Activated naive CD8-positive, alpha-beta T cell (primary cell): Measurements from ENCODE around the gene CCR8.
A peak's percentile ranks its signal among the peaks of the same experiment; 100 is the strongest.

ENCODE experiments used
- H3K27ac Mint-ChIP-seq: one replicate; pipeline ENCODE4 v1.8.0; 2021; ENCODE audit warnings: mixed read lengths
- H3K27me3 Mint-ChIP-seq: one replicate; pipeline ENCODE4 v1.8.0; 2021; ENCODE audit warnings: mixed read lengths
- H3K36me3 Mint-ChIP-seq: one replicate; pipeline ENCODE4 v1.8.0; 2021; ENCODE audit warnings: mixed read lengths
- H3K4me1 Mint-ChIP-seq: one replicate; pipeline ENCODE4 v1.8.0; 2021; ENCODE audit warnings: low read depth, mixed read lengths
- H3K4me3 Mint-ChIP-seq: one replicate; pipeline ENCODE4 v1.8.0; 2021; ENCODE audit warnings: mild to moderate bottlenecking, mixed read lengths
- H3K9me3 Mint-ChIP-seq: one replicate; pipeline ENCODE4 v1.8.0; 2021; ENCODE audit warnings: low read depth, mixed read lengths

The CCR8 gene, protein sequence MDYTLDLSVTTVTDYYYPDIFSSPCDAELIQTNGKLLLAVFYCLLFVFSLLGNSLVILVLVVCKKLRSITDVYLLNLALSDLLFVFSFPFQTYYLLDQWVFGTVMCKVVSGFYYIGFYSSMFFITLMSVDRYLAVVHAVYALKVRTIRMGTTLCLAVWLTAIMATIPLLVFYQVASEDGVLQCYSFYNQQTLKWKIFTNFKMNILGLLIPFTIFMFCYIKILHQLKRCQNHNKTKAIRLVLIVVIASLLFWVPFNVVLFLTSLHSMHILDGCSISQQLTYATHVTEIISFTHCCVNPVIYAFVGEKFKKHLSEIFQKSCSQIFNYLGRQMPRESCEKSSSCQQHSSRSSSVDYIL

GRCh38 chr3:39329493-39329892 lies at the start of gene CCR8:
CCR8 (plus strand) TSS chr3:39329709; CDS start chr3:39332332, 2,623 bp downstream.
- peak within 1 kb of the TSS; percentile 64 for H3K27ac Mint-ChIP-seq
- no peaks in the 10 kb centered on the region for H3K27me3 Mint-ChIP-seq
- peak within 1 kb of the TSS; percentile 72 for H3K4me3 Mint-ChIP-seq
- peaks cover 18% of the 10 kb centered on the region for H3K4me1 Mint-ChIP-seq
- H3K36me3 Mint-ChIP-seq: peaks cover 13% of the 10 kb centered on the region
- no peaks in the 10 kb centered on the region for H3K9me3 Mint-ChIP-seq

- H3K4me3 Mint-ChIP-seq: no peak within 1 kb of the TSS
- H3K27ac Mint-ChIP-seq: no peak within 1 kb of the TSS
- H3K36me3 Mint-ChIP-seq: no peaks in the 10 kb centered on the region
- peaks cover 1% of the 10 kb centered on the region for H3K27me3 Mint-ChIP-seq
- peaks cover 5% of the 10 kb centered on the region for H3K4me1 Mint-ChIP-seq
- H3K9me3 Mint-ChIP-seq: no peaks in the 10 kb centered on the region
These were observed 49.6 kb upstream of the CCR8 start, which contains the start of gene CX3CR1 for GRCh38 chr3:39279745-39280517. CX3CR1 (minus strand) TSS chr3:39280036; CDS start chr3:39266509, 13,527 bp downstream.

DNA sequence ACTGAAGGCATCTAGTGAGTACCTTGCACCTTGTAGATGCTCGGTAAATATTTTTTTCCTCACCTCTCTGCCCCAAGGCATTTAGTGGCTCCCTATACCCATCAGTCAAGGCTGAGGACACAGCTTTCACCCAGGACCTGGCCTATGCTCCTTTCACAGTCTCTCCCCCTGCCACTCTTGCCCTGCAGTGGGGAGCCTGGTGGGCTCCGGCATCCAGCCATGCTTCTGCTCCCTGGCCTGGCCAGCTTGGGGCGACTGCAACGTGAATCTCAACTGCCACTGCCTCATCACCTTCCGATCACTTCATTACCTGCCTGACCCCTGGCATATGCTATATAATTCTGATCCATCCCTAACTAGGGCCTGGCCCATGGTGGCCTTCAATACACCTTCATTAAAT lies 48.9 kb upstream of the CCR8 start:
- H3K4me1 Mint-ChIP-seq: peaks cover 5% of the 10 kb centered on the region
- H3K27me3 Mint-ChIP-seq: peaks cover 1% of the 10 kb centered on the region
- H3K36me3 Mint-ChIP-seq: no peaks in the 10 kb centered on the region
- H3K27ac Mint-ChIP-seq: no peak overlapping the region
- H3K4me3 Mint-ChIP-seq: no peak overlapping the region
- H3K9me3 Mint-ChIP-seq: no peaks in the 10 kb centered on the region

- Mint-ChIP-seq H3K36me3 (no peaks in the 10 kb centered on the region), H3K4me3 (no peak overlapping the region), H3K4me1 (peaks cover 5% of the 10 kb centered on the region), H3K27me3 (peaks cover 1% of the 10 kb centered on the region), H3K27ac (no peak overlapping the region), H3K9me3 (no peaks in the 10 kb centered on the region)
These were observed 48.0 kb upstream of the CCR8 start for GRCh38 chr3:39281533-39281932.

DNA sequence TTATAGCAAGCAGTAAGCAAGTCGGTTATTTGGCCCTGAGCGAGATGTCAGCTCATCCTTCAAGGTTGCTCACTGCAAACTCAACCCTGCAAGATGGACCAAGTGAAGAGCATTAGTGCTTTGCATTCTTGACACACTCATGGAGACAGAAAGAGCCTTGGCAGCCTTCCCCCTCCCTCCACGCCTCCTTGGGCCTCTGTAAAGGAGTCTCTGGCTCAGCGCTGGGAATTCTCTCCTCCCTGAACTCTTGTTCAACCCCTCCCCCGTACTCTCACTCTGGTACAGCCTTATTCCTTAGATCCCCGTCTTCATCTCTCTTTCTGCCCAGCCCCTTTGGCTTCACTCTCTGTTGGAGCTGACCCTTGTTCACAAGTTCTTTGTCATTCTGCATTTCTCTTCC lies 47.5 kb upstream of the CCR8 start:
- no peaks in the 10 kb centered on the region for H3K36me3 Mint-ChIP-seq
- peaks cover 5% of the 10 kb centered on the region for H3K4me1 Mint-ChIP-seq
- H3K27me3 Mint-ChIP-seq: no peaks in the 10 kb centered on the region
- H3K9me3 Mint-ChIP-seq: no peaks in the 10 kb centered on the region
- H3K4me3 Mint-ChIP-seq: no peak overlapping the region
- no peak overlapping the region for H3K27ac Mint-ChIP-seq

DNA sequence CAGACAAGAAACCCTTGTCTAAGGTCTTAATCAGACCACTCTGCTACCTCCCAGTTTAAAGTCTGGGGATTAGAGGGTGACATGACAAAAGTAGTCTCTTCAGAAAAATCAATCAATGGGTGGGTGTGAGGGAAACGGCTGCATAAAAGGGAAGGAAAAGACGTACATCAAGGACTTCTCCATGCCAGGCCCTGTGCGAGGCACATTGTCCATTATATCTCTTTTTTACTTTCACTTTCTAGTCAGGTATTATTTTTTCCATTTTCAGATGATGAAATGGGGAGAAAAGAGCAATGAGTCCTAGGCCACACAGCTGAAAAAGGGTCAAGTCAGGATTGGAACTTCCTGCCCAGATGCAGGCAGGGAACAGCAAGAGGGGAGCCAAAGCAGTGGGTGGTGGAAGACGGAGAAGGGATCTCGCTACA lies 45.0 kb upstream of the CCR8 start:
- H3K4me3 Mint-ChIP-seq: no peak overlapping the region
- no peaks in the 10 kb centered on the region for H3K9me3 Mint-ChIP-seq
- H3K27ac Mint-ChIP-seq: peak overlapping the region; percentile 29
- peaks cover 17% of the 10 kb centered on the region for H3K4me1 Mint-ChIP-seq
- no peaks in the 10 kb centered on the region for H3K36me3 Mint-ChIP-seq
- H3K27me3 Mint-ChIP-seq: no peaks in the 10 kb centered on the region

DNA sequence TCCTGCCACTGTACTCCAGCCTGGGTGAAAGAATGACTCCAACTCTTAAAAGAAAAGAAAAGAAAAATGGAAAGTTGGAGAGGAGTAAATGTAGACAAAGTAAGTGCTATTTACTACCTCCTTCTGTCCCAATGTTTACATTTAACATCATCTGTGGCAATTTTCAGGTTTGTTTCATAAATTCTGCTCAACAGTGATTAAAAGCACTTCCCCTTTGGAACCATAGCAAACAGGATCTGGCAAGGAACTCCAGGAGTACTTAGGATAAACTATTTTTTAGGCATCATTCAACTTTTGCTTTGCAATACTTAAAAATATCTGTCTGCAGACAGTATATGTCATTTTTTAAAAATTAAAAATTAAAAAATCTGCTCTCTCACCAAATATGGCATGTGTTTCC lies 44.2 kb upstream of the CCR8 start:
- peaks cover 22% of the 10 kb centered on the region for H3K4me1 Mint-ChIP-seq
- no peak overlapping the region for H3K4me3 Mint-ChIP-seq
- H3K27ac Mint-ChIP-seq: no peak overlapping the region
- H3K36me3 Mint-ChIP-seq: no peaks in the 10 kb centered on the region
- no peaks in the 10 kb centered on the region for H3K9me3 Mint-ChIP-seq
- no peaks in the 10 kb centered on the region for H3K27me3 Mint-ChIP-seq

DNA sequence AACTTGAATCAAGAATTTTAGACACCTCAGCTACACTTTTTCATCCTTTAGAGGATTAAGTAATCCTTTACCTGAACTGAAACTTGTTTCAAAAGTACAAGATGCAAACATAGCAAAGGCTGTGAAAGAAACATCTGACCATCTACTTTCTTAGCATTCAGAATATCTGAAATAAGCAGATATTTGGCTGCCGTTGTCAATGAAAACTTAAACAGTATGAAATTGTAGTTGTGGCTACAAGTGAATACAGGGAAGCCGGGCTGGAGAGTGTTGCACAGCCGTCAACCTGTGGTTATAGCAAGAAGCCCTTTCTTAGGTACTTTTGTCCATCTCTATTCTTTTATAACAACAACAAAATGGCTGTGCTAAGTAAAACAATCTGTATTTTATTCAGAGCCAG lies 42.7 kb upstream of the CCR8 start:
- H3K27me3 Mint-ChIP-seq: no peaks in the 10 kb centered on the region
- H3K9me3 Mint-ChIP-seq: no peaks in the 10 kb centered on the region
- no peak overlapping the region for H3K4me3 Mint-ChIP-seq
- H3K27ac Mint-ChIP-seq: no peak overlapping the region
- H3K4me1 Mint-ChIP-seq: peaks cover 22% of the 10 kb centered on the region
- H3K36me3 Mint-ChIP-seq: no peaks in the 10 kb centered on the region

DNA sequence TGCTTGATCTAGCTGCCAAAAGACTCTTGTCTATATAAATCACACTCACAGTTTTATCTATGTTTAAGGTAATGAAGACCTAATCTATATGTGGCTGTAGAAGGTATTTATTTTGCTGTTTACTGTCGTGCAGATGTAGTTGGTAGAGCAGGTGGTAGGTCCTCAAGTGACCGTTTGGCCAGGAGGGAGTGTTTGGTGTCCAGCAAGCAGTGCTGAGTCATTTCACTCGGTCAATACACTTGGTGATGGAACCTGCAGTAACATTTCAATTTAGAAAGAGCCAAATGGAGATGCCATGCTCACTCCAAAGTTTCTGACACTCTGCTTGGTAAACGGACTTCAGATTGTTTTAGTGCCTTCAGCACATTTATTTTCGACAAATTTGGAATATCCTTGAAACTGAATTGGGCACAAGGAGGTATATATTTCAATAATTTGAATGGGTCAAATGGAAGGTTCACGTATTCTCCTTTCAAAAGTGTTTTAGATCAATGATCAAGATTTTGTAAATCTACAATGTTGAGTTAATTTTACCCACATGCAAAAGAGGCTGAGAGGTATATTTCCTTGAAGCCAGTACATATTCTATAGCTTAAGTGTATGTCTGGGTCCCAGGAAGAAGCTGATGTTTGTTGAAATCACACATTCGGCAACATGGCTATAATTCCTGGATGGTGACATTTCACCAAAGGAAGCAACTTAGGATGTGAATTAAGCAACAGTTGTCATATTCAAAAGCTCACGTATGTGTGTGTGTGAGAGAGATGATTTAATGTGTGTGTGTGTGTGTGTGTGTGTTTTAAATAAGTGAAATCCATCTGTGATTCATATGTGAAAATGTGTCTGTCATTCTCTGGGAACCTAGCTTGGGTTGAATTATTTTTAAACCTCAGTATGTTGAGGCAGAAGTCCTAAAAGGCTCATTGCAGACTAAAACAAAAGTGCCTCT lies 42.0 kb upstream of the CCR8 start:
- Mint-ChIP-seq H3K9me3 (no peaks in the 10 kb centered on the region), H3K4me1 (peaks cover 29% of the 10 kb centered on the region), H3K27ac (no peak overlapping the region), H3K4me3 (no peak overlapping the region), H3K36me3 (no peaks in the 10 kb centered on the region), H3K27me3 (no peaks in the 10 kb centered on the region)

DNA sequence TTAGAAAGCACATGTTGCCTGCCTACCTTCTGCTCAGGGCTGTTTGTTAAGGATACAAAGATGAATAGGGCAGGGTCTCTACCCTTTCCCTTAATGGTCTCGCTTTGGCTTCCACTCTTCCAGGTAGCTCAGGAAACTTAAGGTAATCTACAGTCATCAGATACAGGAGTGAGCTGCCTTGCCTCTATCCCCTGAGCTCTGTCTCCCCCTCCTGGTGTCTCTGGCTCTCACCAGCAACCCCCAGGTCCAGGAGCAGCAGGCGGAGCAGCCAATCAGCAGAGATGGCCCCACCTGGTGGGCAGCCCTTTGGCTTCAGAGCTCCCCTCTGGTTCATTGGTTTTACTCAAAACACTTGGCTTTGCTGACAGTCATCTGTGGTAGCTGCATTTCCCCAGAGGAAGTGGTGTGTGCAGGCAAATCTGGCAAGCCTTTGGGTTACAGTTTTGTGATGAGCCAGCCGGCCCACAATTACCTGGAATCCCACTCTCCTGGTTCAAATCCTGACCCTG lies 41.2 kb upstream of the CCR8 start:
- Mint-ChIP-seq H3K9me3 (no peaks in the 10 kb centered on the region), H3K27ac (no peak overlapping the region), H3K4me1 (peaks cover 35% of the 10 kb centered on the region), H3K36me3 (no peaks in the 10 kb centered on the region), H3K27me3 (no peaks in the 10 kb centered on the region), H3K4me3 (no peak overlapping the region)

GRCh38 chr3:39289107-39289506 lies 40.4 kb upstream of the CCR8 start:
- Mint-ChIP-seq H3K4me1 (peaks cover 42% of the 10 kb centered on the region), H3K4me3 (no peak overlapping the region), H3K9me3 (no peaks in the 10 kb centered on the region), H3K27me3 (no peaks in the 10 kb centered on the region), H3K36me3 (no peaks in the 10 kb centered on the region), H3K27ac (no peak overlapping the region)

GRCh38 chr3:39290255-39290654 lies 39.3 kb upstream of the CCR8 start:
- H3K27ac Mint-ChIP-seq: no peak overlapping the region
- H3K27me3 Mint-ChIP-seq: no peaks in the 10 kb centered on the region
- no peaks in the 10 kb centered on the region for H3K36me3 Mint-ChIP-seq
- no peaks in the 10 kb centered on the region for H3K9me3 Mint-ChIP-seq
- peaks cover 48% of the 10 kb centered on the region for H3K4me1 Mint-ChIP-seq
- no peak overlapping the region for H3K4me3 Mint-ChIP-seq

- Mint-ChIP-seq H3K27me3 (no peaks in the 10 kb centered on the region), H3K27ac (peak overlapping the region; percentile 70), H3K4me3 (no peak overlapping the region), H3K4me1 (peaks cover 62% of the 10 kb centered on the region), H3K9me3 (no peaks in the 10 kb centered on the region), H3K36me3 (no peaks in the 10 kb centered on the region)
These were observed 37.6 kb upstream of the CCR8 start for GRCh38 chr3:39291903-39292329.

GRCh38 chr3:39292961-39293360 lies 36.5 kb upstream of the CCR8 start:
- H3K36me3 Mint-ChIP-seq: no peaks in the 10 kb centered on the region
- no peaks in the 10 kb centered on the region for H3K9me3 Mint-ChIP-seq
- peaks cover 61% of the 10 kb centered on the region for H3K4me1 Mint-ChIP-seq
- H3K27me3 Mint-ChIP-seq: no peaks in the 10 kb centered on the region
- no peak overlapping the region for H3K4me3 Mint-ChIP-seq
- no peak overlapping the region for H3K27ac Mint-ChIP-seq
